ENCODE results near the gene CYBA. TPM values are rescaled to one million over a fixed set of nuclear protein-coding genes. Genes with fewer than 3 reads are reported as not detected.

The CYBA gene
- total RNA-seq, 3 donors from 2014 or later (not counting 1 experiment from before 2014, with no cell fraction given), result 1,001 to 1,351 (median 1,051) TPM

GRCh38 chr16:88593489-88593888, 57.4 kb downstream of the CYBA start:
- Histone ChIP-seq H3K27ac (ENCODE audit: low read length) (no peak overlapping the region), H3K9me3 (ENCODE audit: control insufficient read depth, insufficient read depth, low read length) (no peaks in the 10 kb centered on the region), H3K4me3 (ENCODE audit: low read length) (no peak overlapping the region), H3K4me1 (ENCODE audit: control insufficient read depth, insufficient read depth, low read length) (no peaks in the 10 kb centered on the region), H3K27me3 (ENCODE audit: control insufficient read depth, insufficient read depth, low read length) (no peaks in the 10 kb centered on the region), H3K36me3 (ENCODE audit: control insufficient read depth, insufficient read depth, low read length) (peaks cover 26% of the 10 kb centered on the region)
- DNase-seq (no peak), ATAC-seq (no peak)
- intact Hi-C loops (cut with micrococcal nuclease), result no loop called here
- H3K4me3 Mint-ChIP-seq, result no peak overlapping the region
- H3K9me3 Mint-ChIP-seq, result no peaks in the 10 kb centered on the region
- peaks cover 11 to 16% of the 10 kb centered on the region in 2 donors for H3K4me1 Mint-ChIP-seq
- TF ChIP-seq, protein P1, sequence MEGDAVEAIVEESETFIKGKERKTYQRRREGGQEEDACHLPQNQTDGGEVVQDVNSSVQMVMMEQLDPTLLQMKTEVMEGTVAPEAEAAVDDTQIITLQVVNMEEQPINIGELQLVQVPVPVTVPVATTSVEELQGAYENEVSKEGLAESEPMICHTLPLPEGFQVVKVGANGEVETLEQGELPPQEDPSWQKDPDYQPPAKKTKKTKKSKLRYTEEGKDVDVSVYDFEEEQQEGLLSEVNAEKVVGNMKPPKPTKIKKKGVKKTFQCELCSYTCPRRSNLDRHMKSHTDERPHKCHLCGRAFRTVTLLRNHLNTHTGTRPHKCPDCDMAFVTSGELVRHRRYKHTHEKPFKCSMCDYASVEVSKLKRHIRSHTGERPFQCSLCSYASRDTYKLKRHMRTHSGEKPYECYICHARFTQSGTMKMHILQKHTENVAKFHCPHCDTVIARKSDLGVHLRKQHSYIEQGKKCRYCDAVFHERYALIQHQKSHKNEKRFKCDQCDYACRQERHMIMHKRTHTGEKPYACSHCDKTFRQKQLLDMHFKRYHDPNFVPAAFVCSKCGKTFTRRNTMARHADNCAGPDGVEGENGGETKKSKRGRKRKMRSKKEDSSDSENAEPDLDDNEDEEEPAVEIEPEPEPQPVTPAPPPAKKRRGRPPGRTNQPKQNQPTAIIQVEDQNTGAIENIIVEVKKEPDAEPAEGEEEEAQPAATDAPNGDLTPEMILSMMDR (IDR thresholded peaks at IDR 0.05), result no peak
- no peak overlapping the region for H3K27ac Mint-ChIP-seq
- 93% methylated on average over 11 of the region's 11 CpGs for WGBS (ENCODE audit: insufficient coverage)
- H3K36me3 Mint-ChIP-seq, result peaks cover 10% of the 10 kb centered on the region
- H3K27me3 Mint-ChIP-seq (ENCODE audit: low read depth in 2 of 2), result no peaks in the 10 kb centered on the region

Other genes starting within 250 kb of the CYBA start
- gene ZFPM1, start 197.8 kb downstream of the CYBA start, total RNA-seq, result 10 to 100 TPM; 56.3 to 71.0 (median 64.6) TPM
- 100 to 1,000 TPM; 125 to 130 (median 126) TPM for gene ZC3H18, start 80.7 kb downstream of the CYBA start, total RNA-seq
- gene IL17C, start 12.5 kb downstream of the CYBA start, total RNA-seq, result 1 to 10 TPM in 2 of 3 donors, under 1 TPM in 1; 0.61 to 3.0 (median 1.2) TPM
- gene MVD, start 12.0 kb upstream of the CYBA start, total RNA-seq, result 100 to 1,000 TPM; 176 to 271 (median 185) TPM
- gene SNAI3, start 35.5 kb upstream of the CYBA start, total RNA-seq, result 1 to 10 TPM; 8.2 to 9.2 (median 8.4) TPM
- 100 to 1,000 TPM; 459 to 712 (median 501) TPM for gene RNF166, start 55.4 kb upstream of the CYBA start, total RNA-seq
- 10 to 100 TPM; 36.6 to 43.3 (median 39.9) TPM for gene CTU2, start 55.5 kb upstream of the CYBA start, total RNA-seq
- 100 to 1,000 TPM; 172 to 197 (median 183) TPM for gene PIEZO1, start 134.2 kb upstream of the CYBA start, total RNA-seq
- 1 to 10 TPM; 2.2 to 3.8 (median 2.6) TPM for gene CDT1, start 152.7 kb upstream of the CYBA start, total RNA-seq
- gene APRT, start 160.9 kb upstream of the CYBA start, total RNA-seq, result 100 to 1,000 TPM; 118 to 123 (median 120) TPM
- 10 to 100 TPM; 58.1 to 75.8 (median 65.7) TPM for gene GALNS, start 205.9 kb upstream of the CYBA start, total RNA-seq
- gene TRAPPC2L, start 206.1 kb upstream of the CYBA start, total RNA-seq, result 10 to 100 TPM; 31.9 to 39.0 (median 36.2) TPM
- gene PABPN1L, start 215.6 kb upstream of the CYBA start, total RNA-seq, result under 1 TPM in 1 of 3 donors, not detected in 2; 0.43 TPM